HEK293T (cell line): ENCODE measurements around the gene INCENP.

Experiments
- BHLHE40 ChIP-seq: fragments of 450-650 bp; IDR thresholded peaks from 2 replicates; pipeline ENCODE4 v1.6.1; 2016; ENCODE audit warnings: mild to moderate bottlenecking, moderate library complexity, borderline replicate concordance
- ELF4 ChIP-seq: fragments of 450-650 bp; IDR thresholded peaks from 2 replicates; pipeline ENCODE4 v1.6.1; 2017; ENCODE audit warnings: antibody characterized with exemption
- FOXK2 ChIP-seq: fragments of 450-650 bp; IDR thresholded peaks from 2 replicates; pipeline ENCODE4 v1.6.1; 2016; ENCODE audit warnings: mild to moderate bottlenecking
- FOXM1 ChIP-seq: fragments of 450-650 bp; IDR thresholded peaks from 2 replicates; pipeline ENCODE4 v1.6.1; 2017; ENCODE audit warnings: mild to moderate bottlenecking, borderline replicate concordance
- L3MBTL2 ChIP-seq: fragments of 450-650 bp; conservative IDR thresholded peaks from 2 replicates; pipeline ENCODE4 v1.6.1; 2016; ENCODE audit warnings: mild to moderate bottlenecking
- LEF1 ChIP-seq: fragments of 450-650 bp; IDR thresholded peaks from 2 replicates; pipeline ENCODE4 v1.6.1; 2017; ENCODE audit warnings: mild to moderate bottlenecking, borderline replicate concordance
- SP1 ChIP-seq: fragments of 450-650 bp; IDR thresholded peaks from 2 replicates; pipeline ENCODE4 v1.6.1; 2017
- SUZ12 ChIP-seq: fragments of 450-650 bp; IDR thresholded peaks from 2 replicates; pipeline ENCODE4 v1.6.1; 2016; ENCODE audit warnings: mild to moderate bottlenecking
- TARDBP ChIP-seq: fragments of 450-650 bp; IDR thresholded peaks from 2 replicates; pipeline ENCODE4 v1.6.1; 2016

- TF ChIP-seq BHLHE40 = no peak
- no peak for TF ChIP-seq L3MBTL2
- TF ChIP-seq SP1 = no peak
- no peak for TF ChIP-seq SUZ12
- TF ChIP-seq LEF1 = no peak
- no peak for TF ChIP-seq FOXK2
- no peak for TF ChIP-seq FOXM1
- no peak for TF ChIP-seq TARDBP
- TF ChIP-seq ELF4 = no peak
These were observed 48.4 kb upstream of the INCENP start for GRCh38 chr11:62075438-62075837.
